Gastrocnemius medialis (tissue), 4 donors: ENCODE measurements around the gene TSLP.

Experiments
- POLR2A ChIP-seq, 2 donors: fragments of 450-650 bp; IDR thresholded peaks; one replicate each; pipeline ENCODE4 v1.6.1; 2017; ENCODE audit warnings: antibody characterized with exemption in 2 of 2, mild to moderate bottlenecking in 2 of 2, moderate library complexity in 2 of 2
- TF ChIP-seq, protein P1 (sequence below), 5 experiments: fragments of 450-650 bp in 3 of 5; fragments of 200-600 bp in 2 of 5; sonication (generic) in 2 of 5; IDR thresholded peaks in 4 of 5; conservative IDR thresholded peaks in 1 of 5; 1 replicate in 4 of 5; 2 replicates in 1 of 5; pipeline ENCODE4 v1.5.1; 2016 to 2019; ENCODE audit warnings: antibody characterized with exemption in 5 of 5, mild to moderate bottlenecking in 3 of 5, moderate library complexity in 3 of 5

DNA sequence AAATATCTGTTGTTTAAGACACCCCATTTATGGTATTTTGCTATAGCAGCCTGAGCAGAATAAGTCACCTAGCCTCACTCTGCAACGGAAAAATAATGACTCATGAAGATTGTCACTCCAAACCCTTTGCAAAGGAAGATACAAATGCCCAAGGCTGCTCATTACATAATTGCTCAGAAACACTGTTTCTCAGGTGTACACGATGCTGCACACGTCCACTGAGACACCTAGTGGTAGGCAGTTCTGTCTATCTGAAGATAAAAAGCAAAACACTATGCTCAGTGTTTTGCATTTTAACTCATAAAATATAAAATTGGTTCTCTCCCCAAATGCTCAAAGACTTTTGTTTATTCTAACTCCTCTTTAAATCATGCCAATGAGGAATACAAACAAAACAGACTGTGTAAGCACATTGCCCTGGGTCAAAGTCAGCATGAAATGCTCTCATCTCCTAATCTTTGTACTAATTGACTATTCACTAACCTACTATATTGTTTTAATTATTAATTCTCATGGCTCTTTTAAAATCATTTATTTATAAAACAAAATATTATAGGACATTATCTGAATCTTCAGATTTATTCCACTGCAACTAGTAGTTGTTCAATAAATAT is 7.7 kb upstream of the TSLP start:
- TF ChIP-seq, protein P1, sequence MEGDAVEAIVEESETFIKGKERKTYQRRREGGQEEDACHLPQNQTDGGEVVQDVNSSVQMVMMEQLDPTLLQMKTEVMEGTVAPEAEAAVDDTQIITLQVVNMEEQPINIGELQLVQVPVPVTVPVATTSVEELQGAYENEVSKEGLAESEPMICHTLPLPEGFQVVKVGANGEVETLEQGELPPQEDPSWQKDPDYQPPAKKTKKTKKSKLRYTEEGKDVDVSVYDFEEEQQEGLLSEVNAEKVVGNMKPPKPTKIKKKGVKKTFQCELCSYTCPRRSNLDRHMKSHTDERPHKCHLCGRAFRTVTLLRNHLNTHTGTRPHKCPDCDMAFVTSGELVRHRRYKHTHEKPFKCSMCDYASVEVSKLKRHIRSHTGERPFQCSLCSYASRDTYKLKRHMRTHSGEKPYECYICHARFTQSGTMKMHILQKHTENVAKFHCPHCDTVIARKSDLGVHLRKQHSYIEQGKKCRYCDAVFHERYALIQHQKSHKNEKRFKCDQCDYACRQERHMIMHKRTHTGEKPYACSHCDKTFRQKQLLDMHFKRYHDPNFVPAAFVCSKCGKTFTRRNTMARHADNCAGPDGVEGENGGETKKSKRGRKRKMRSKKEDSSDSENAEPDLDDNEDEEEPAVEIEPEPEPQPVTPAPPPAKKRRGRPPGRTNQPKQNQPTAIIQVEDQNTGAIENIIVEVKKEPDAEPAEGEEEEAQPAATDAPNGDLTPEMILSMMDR (IDR thresholded peaks at IDR 0.05 in 4 of 5, conservative IDR thresholded peaks at IDR 0.05 in 1 of 5) = no peak
- TF ChIP-seq POLR2A (IDR thresholded peaks at IDR 0.05) = no peak
